ENCODE data around the gene UGT1A4. TPM values are rescaled to one million over a fixed set of nuclear protein-coding genes. Genes with fewer than 3 reads are reported as not detected.

Gene UGT1A4
- total and polyA plus RNA-seq, 9 of the 15 experiments (the other 6 are each of a cell fraction or from before 2014, with no cell fraction given), result not detected

DNA sequence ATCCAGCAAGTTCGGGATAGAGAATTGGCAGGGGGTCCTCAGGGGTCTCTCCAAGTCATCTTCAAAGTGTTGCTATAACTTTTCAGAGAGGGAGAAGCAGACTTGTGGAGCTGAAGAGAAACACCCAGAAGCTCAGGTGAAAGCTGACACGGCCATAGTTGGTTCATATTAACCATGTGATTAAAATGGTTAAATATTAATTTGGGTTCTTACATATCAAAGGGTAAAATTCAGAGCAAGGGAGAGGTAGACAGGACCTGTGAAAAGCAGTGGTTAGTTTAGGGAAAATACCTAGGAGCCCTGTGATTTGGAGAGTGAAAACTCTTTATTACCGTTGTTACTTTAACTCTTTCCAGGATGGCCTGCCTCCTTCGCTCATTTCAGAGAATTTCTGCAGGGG, 25.9 kb upstream of the UGT1A4 start, which contains the start of gene UGT1A6:
Gene UGT1A6 (plus strand): TSS at position 243 of the 400 bp plus-strand sequence. CDS start 115 bp downstream, at position 358.
- POLR2A ChIA-PET, result interaction anchor here (0.7 kb wide), 1 partner anchor 19 kb away, joined by 3 read pairs; no protein-coding TSS in a partner anchor
- TF ChIP-seq KDM4B (IDR thresholded peaks at IDR 0.05; ENCODE audit: borderline replicate concordance in 2 of 2, low read depth in 1 of 2) (no peak), TBL1XR1 (IDR thresholded peaks at IDR 0.05; ENCODE audit: low read length in 2 of 2) (no peak), TCF7L2 (IDR thresholded peaks at IDR 0.05; ENCODE audit: low read depth, low read length) (no peak), ATF2 (CRISPR knock-in tag; IDR thresholded peaks at IDR 0.05) (no peak), ZNF212 (CRISPR knock-in tag; IDR thresholded peaks at IDR 0.05) (no peak), MTA2 (IDR thresholded peaks at IDR 0.05; ENCODE audit: low read depth) (no peak), ZNF764 (CRISPR knock-in tag; IDR thresholded peaks at IDR 0.05; ENCODE audit: low read depth) (no peak), SMARCE1 (IDR thresholded peaks at IDR 0.05) (no peak), ZC3H4 (CRISPR knock-in tag; IDR thresholded peaks at IDR 0.05; ENCODE audit: borderline replicate concordance) (no peak), XRCC3 (IDR thresholded peaks at IDR 0.05) (no peak), ZNF316 (IDR thresholded peaks at IDR 0.05) (no peak), PHB2 (IDR thresholded peaks at IDR 0.05; ENCODE audit: low read depth) (no peak), ZNF398 (CRISPR knock-in tag; IDR thresholded peaks at IDR 0.05) (no peak)
- TF ChIP-seq, protein P1, sequence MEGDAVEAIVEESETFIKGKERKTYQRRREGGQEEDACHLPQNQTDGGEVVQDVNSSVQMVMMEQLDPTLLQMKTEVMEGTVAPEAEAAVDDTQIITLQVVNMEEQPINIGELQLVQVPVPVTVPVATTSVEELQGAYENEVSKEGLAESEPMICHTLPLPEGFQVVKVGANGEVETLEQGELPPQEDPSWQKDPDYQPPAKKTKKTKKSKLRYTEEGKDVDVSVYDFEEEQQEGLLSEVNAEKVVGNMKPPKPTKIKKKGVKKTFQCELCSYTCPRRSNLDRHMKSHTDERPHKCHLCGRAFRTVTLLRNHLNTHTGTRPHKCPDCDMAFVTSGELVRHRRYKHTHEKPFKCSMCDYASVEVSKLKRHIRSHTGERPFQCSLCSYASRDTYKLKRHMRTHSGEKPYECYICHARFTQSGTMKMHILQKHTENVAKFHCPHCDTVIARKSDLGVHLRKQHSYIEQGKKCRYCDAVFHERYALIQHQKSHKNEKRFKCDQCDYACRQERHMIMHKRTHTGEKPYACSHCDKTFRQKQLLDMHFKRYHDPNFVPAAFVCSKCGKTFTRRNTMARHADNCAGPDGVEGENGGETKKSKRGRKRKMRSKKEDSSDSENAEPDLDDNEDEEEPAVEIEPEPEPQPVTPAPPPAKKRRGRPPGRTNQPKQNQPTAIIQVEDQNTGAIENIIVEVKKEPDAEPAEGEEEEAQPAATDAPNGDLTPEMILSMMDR (IDR thresholded peaks at IDR 0.05 in 2 of 3, conservative IDR thresholded peaks at IDR 0.05 in 1 of 3; ENCODE audit: insufficient read depth in 2 of 3, low read depth in 1 of 3, low read length in 3 of 3), result no peak
- TF ChIP-seq, protein P2, sequence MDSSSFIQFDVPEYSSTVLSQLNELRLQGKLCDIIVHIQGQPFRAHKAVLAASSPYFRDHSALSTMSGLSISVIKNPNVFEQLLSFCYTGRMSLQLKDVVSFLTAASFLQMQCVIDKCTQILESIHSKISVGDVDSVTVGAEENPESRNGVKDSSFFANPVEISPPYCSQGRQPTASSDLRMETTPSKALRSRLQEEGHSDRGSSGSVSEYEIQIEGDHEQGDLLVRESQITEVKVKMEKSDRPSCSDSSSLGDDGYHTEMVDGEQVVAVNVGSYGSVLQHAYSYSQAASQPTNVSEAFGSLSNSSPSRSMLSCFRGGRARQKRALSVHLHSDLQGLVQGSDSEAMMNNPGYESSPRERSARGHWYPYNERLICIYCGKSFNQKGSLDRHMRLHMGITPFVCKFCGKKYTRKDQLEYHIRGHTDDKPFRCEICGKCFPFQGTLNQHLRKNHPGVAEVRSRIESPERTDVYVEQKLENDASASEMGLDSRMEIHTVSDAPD (CRISPR knock-in tag; IDR thresholded peaks at IDR 0.05), result no peak

More for the DNA sequence above, 25.9 kb upstream of the UGT1A4 start, which contains the start of gene UGT1A6:
- Histone ChIP-seq H3K4me1 (replicated peaks in 1 of 2; ENCODE audit: control insufficient read depth in 2 of 2, insufficient read depth in 2 of 2, low read length in 2 of 2) (no peaks in the 10 kb centered on the region), H4K20me1 (replicated peaks; ENCODE audit: control insufficient read depth, insufficient read depth, low read length) (no peaks in the 10 kb centered on the region), H3K9me3 (replicated peaks; ENCODE audit: control insufficient read depth, insufficient read depth, low read depth, low read length) (no peaks in the 10 kb centered on the region), H3K36me3 (ENCODE audit: control insufficient read depth, insufficient read depth, low read length) (no peaks in the 10 kb centered on the region), H3K27ac (ENCODE audit: extremely low read depth, low read depth, low read length) (no peak within 1 kb of the TSS), H3K79me2 (ENCODE audit: control insufficient read depth, insufficient read depth, low read length) (no peaks in the 10 kb centered on the region), H3K27me3 (ENCODE audit: control insufficient read depth in 2 of 2, insufficient read depth in 2 of 2, low read length in 2 of 2) (peaks cover 0 to 8% of the 10 kb centered on the region in 2 experiments; a peak in 3 of 5 replicates), H2AFZ (ENCODE audit: low read depth, low read length) (no peak within 1 kb of the TSS), H3K4me2 (ENCODE audit: insufficient read depth, low read length) (no peak within 1 kb of the TSS), H3K4me3 (no peak within 1 kb of the TSS), H3K9ac (ENCODE audit: insufficient read depth in 1 of 2, low read depth in 2 of 2, low read length in 2 of 2) (no peak within 1 kb of the TSS), H3K9me1 (ENCODE audit: control insufficient read depth, insufficient read depth, low read length) (no peaks in the 10 kb centered on the region)
- WGBS (ENCODE audit: insufficient coverage, low coverage, missing lambda C conversion rate), result 9% methylated on average over 4 of the region's 4 CpGs
- no peak for ATAC-seq
- CTCF ChIA-PET (ENCODE audit: low intra/inter-chr PET ratio), result no interaction called here
- intact Hi-C loops (cut with micrococcal nuclease), result no loop called here
- no TSS peak for BruUV-seq (replicated peaks)
- no peak for FAIRE-seq
- DNase-seq (ENCODE audit: extremely low read depth in 1 of 4, low spot score in 3 of 4), result no peak
- in situ Hi-C loops (cut with MboI), result no loop called here

Measured in K562 (cell line).